HEK293 (cell line): ENCODE measurements around the gene PTX3.

Experiments used
- BCL11A ChIP-seq: fragments of 450-650 bp; formaldehyde crosslinking; IDR thresholded peaks from 2 replicates; pipeline ENCODE4 v1.5.1; 2016; ENCODE audit warnings: low read depth, missing biosample characterization, missing genetic modification characterization
- CTCF ChIP-seq: fragments of 450-650 bp; formaldehyde crosslinking; IDR thresholded peaks from 2 replicates; pipeline ENCODE4 v1.5.1; 2016; ENCODE audit warnings: missing biosample characterization, missing genetic modification characterization
- ZNF596 ChIP-seq: fragments of 450-650 bp; IDR thresholded peaks from 2 replicates; pipeline ENCODE4 v1.5.0; 2018; ENCODE audit warnings: missing biosample characterization, mild to moderate bottlenecking, missing genetic modification characterization, moderate library complexity
- TF ChIP-seq, protein P1 (sequence below): fragments of 450-650 bp; formaldehyde crosslinking; optimal IDR thresholded peaks from 2 replicates; pipeline ENCODE3; 2016; ENCODE audit warnings: missing biosample characterization, mild to moderate bottlenecking, missing genetic modification characterization
- TF ChIP-seq, protein P2 (sequence below): fragments of 450-650 bp; formaldehyde crosslinking; IDR thresholded peaks from 2 replicates; pipeline ENCODE4 v1.5.1; 2016; ENCODE audit warnings: missing biosample characterization, missing genetic modification characterization, low read depth
- TF ChIP-seq, protein P3 (sequence below): fragments of 450-650 bp; formaldehyde crosslinking; IDR thresholded peaks from 2 replicates; pipeline ENCODE4 v1.5.1; 2016; ENCODE audit warnings: missing biosample characterization, missing genetic modification characterization

GRCh38 chr3:157463816-157464215, 27.2 kb downstream of the PTX3 start:
- TF ChIP-seq, protein P1, sequence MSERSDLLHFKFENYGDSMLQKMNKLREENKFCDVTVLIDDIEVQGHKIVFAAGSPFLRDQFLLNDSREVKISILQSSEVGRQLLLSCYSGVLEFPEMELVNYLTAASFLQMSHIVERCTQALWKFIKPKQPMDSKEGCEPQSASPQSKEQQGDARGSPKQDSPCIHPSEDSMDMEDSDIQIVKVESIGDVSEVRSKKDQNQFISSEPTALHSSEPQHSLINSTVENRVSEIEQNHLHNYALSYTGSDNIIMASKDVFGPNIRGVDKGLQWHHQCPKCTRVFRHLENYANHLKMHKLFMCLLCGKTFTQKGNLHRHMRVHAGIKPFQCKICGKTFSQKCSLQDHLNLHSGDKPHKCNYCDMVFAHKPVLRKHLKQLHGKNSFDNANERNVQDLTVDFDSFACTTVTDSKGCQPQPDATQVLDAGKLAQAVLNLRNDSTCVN (tag by site-specific recombination) = no peak
- TF ChIP-seq ZNF596 (tag by site-specific recombination) = no peak
- TF ChIP-seq CTCF = no peak
- no peak for TF ChIP-seq BCL11A (tag by site-specific recombination)
- TF ChIP-seq, protein P2, sequence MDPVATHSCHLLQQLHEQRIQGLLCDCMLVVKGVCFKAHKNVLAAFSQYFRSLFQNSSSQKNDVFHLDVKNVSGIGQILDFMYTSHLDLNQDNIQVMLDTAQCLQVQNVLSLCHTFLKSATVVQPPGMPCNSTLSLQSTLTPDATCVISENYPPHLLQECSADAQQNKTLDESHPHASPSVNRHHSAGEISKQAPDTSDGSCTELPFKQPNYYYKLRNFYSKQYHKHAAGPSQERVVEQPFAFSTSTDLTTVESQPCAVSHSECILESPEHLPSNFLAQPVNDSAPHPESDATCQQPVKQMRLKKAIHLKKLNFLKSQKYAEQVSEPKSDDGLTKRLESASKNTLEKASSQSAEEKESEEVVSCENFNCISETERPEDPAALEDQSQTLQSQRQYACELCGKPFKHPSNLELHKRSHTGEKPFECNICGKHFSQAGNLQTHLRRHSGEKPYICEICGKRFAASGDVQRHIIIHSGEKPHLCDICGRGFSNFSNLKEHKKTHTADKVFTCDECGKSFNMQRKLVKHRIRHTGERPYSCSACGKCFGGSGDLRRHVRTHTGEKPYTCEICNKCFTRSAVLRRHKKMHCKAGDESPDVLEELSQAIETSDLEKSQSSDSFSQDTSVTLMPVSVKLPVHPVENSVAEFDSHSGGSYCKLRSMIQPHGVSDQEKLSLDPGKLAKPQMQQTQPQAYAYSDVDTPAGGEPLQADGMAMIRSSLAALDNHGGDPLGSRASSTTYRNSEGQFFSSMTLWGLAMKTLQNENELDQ (tag by site-specific recombination) = no peak
- TF ChIP-seq, protein P3, sequence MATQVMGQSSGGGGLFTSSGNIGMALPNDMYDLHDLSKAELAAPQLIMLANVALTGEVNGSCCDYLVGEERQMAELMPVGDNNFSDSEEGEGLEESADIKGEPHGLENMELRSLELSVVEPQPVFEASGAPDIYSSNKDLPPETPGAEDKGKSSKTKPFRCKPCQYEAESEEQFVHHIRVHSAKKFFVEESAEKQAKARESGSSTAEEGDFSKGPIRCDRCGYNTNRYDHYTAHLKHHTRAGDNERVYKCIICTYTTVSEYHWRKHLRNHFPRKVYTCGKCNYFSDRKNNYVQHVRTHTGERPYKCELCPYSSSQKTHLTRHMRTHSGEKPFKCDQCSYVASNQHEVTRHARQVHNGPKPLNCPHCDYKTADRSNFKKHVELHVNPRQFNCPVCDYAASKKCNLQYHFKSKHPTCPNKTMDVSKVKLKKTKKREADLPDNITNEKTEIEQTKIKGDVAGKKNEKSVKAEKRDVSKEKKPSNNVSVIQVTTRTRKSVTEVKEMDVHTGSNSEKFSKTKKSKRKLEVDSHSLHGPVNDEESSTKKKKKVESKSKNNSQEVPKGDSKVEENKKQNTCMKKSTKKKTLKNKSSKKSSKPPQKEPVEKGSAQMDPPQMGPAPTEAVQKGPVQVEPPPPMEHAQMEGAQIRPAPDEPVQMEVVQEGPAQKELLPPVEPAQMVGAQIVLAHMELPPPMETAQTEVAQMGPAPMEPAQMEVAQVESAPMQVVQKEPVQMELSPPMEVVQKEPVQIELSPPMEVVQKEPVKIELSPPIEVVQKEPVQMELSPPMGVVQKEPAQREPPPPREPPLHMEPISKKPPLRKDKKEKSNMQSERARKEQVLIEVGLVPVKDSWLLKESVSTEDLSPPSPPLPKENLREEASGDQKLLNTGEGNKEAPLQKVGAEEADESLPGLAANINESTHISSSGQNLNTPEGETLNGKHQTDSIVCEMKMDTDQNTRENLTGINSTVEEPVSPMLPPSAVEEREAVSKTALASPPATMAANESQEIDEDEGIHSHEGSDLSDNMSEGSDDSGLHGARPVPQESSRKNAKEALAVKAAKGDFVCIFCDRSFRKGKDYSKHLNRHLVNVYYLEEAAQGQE (tag by site-specific recombination) = no peak
